GM12891 (cell line): ENCODE data around the gene MAPK8.

Source experiments
- PAX5 ChIP-seq: IDR thresholded peaks from 2 replicates; pipeline ENCODE4 v1.6.1; 2011; ENCODE audit warnings: low read length, moderate library complexity, mild to moderate bottlenecking; ENCODE audit not compliant: insufficient read depth, severe bottlenecking
- POLR2A ChIP-seq: IDR thresholded peaks from 2 replicates; pipeline ENCODE4 v1.6.1; 2011; ENCODE audit warnings: low read depth, low read length, control low read depth
- POLR2AphosphoS5 ChIP-seq: IDR thresholded peaks from 2 replicates; pipeline ENCODE4 v1.6.1; 2011; ENCODE audit warnings: low read depth, low read length, control low read depth
- POU2F2 ChIP-seq: IDR thresholded peaks from 2 replicates; pipeline ENCODE4 v1.6.1; 2011; ENCODE audit warnings: low read depth, mild to moderate bottlenecking, control low read depth, low read length, moderate library complexity
- SPI1 ChIP-seq: IDR thresholded peaks from 2 replicates; pipeline ENCODE4 v1.6.1; 2011; ENCODE audit warnings: low read depth, low read length, control low read depth
- TAF1 ChIP-seq: IDR thresholded peaks from 2 replicates; pipeline ENCODE4 v1.6.1; 2011; ENCODE audit warnings: low read depth, low read length, control low read depth

GRCh38 chr10:48290286-48290685 lies 16.2 kb upstream of the MAPK8 start:
- TF ChIP-seq POLR2AphosphoS5 (no peak), POLR2A (no peak), TAF1 (no peak), SPI1 (no peak), PAX5 (no peak), POU2F2 (no peak)
